H1 (cell line): ENCODE results near the gene PTPRJ. TPM values are rescaled to one million over a fixed set of nuclear protein-coding genes. Genes with fewer than 3 reads are reported as not detected.

Source experiments
- CTCF ChIA-PET: fragments of 300-600 bp; sonication (Branson Sonifier 250); formaldehyde crosslinking; loops from one replicate; lab custom pipeline; 2021; ENCODE audit not compliant: partially characterized antibody; lab: Charles Lee
- POLR2A ChIA-PET: fragments of 300-600 bp; sonication (Branson Sonifier 250); formaldehyde crosslinking; loops from one replicate; lab custom pipeline; 2021; ENCODE audit warnings: inconsistent platforms; ENCODE audit not compliant: partially characterized antibody; lab: Charles Lee
- DNase-seq, 2 experiments: peaks; one replicate each; pipeline versions ENCODE4 v3.0.0 to v3.0.0-alpha.2; 2010 to 2022; ENCODE audit warnings: low spot score in 2 of 2, low read depth in 1 of 2, mixed read lengths in 1 of 2
- FAIRE-seq: peaks from 2 replicates; lab custom pipeline; 2011; peaks lifted over from hg19 to GRCh38; lab: Jason Lieb, UNC
- H2AFZ ChIP-seq: 2 replicates; pipeline ENCODE4 v1.8.1; 2012; ENCODE audit warnings: low read length, inconsistent platforms
- H2AK5ac ChIP-seq: 2 replicates; pipeline ENCODE4 v1.6.1; 2013; ENCODE audit warnings: low read depth, low read length
- H2BK120ac ChIP-seq: replicated peaks from 2 replicates; pipeline ENCODE3; 2013; ENCODE audit warnings: low read depth, low read length, inconsistent platforms
- H2BK12ac ChIP-seq: 2 replicates; pipeline ENCODE4 v1.6.1; 2013; ENCODE audit warnings: low read depth, low read length
- H2BK15ac ChIP-seq: 2 replicates; pipeline ENCODE4 v1.6.1; 2013; ENCODE audit warnings: low read length
- H2BK20ac ChIP-seq: 2 replicates; pipeline ENCODE4 v1.6.1; 2013; ENCODE audit warnings: low read length
- H2BK5ac ChIP-seq: 2 replicates; pipeline ENCODE4 v1.6.1; 2013; ENCODE audit warnings: low read depth, low read length
- H3K14ac ChIP-seq: 2 replicates; pipeline ENCODE4 v1.6.1; 2013; ENCODE audit warnings: inconsistent platforms; ENCODE audit not compliant: insufficient read length
- H3K18ac ChIP-seq: 2 replicates; pipeline ENCODE4 v1.6.1; 2013; ENCODE audit warnings: low read length; ENCODE audit errors: extremely low read depth
- H3K23ac ChIP-seq: 2 replicates; pipeline ENCODE4 v1.6.1; 2013; ENCODE audit warnings: inconsistent platforms; ENCODE audit not compliant: insufficient read length
- H3K23me2 ChIP-seq: 2 replicates; pipeline ENCODE4 v1.6.1; 2013; ENCODE audit warnings: low read depth, low read length
- H3K27ac ChIP-seq: 2 replicates; pipeline ENCODE4 v1.6.1; 2011; ENCODE audit warnings: low read depth, low read length, inconsistent platforms
- H3K27me3 ChIP-seq, 4 experiments: replicated peaks in 1 of 4; 1 replicate in 1 of 4; 2 replicates in 3 of 4; pipeline versions ENCODE4 v1.6.1 to v1.8.1; 2011 to 2013; ENCODE audit warnings: low read length in 3 of 4, mild to moderate bottlenecking in 3 of 4, inconsistent platforms in 2 of 4, mixed read lengths in 2 of 4, moderate library complexity in 1 of 4; ENCODE audit not compliant: control insufficient read depth in 3 of 4, insufficient read depth in 3 of 4; ENCODE audit errors: extremely low read depth in 1 of 4
- H3K36me3 ChIP-seq, 4 experiments: 2 replicates each; pipeline versions ENCODE4 v1.6.1 to v1.8.1; 2011 to 2013; ENCODE audit warnings: mild to moderate bottlenecking in 4 of 4, low read length in 3 of 4, moderate library complexity in 2 of 4, control low read depth in 1 of 4, inconsistent platforms in 1 of 4; ENCODE audit not compliant: insufficient read depth in 4 of 4, control insufficient read depth in 2 of 4
- H3K4ac ChIP-seq: replicated peaks from 2 replicates; pipeline ENCODE3; 2013; ENCODE audit warnings: low read length, low read depth, mixed read lengths, inconsistent platforms; ENCODE audit not compliant: insufficient read length
- H3K4me1 ChIP-seq, 4 experiments: replicated peaks in 1 of 4; 1 replicate in 1 of 4; 2 replicates in 3 of 4; pipeline versions ENCODE4 v1.6.1 to v1.8.1; 2011 to 2013; ENCODE audit warnings: low read length in 3 of 4, inconsistent platforms in 2 of 4, mixed read lengths in 1 of 4; ENCODE audit not compliant: insufficient read depth in 4 of 4, control insufficient read depth in 3 of 4
- H3K4me2 ChIP-seq, 2 experiments: 2 replicates each; pipeline versions ENCODE4 v1.6.1 to v1.8.1; 2011 to 2013; ENCODE audit warnings: low read depth in 2 of 2, low read length in 2 of 2, control low read depth in 1 of 2, inconsistent platforms in 1 of 2, mild to moderate bottlenecking in 1 of 2; ENCODE audit not compliant: insufficient read depth in 1 of 2
- H3K4me3 ChIP-seq, 4 experiments: fragments of 200-600, 300-600 bp in 1 of 4; sonication (generic), shearing (Covaris generic), sonication (Bioruptor Twin) in 1 of 4; 2 replicates each; pipeline versions ENCODE4 v1.5.1 to v1.8.1; 2011 to 2016; ENCODE audit warnings: low read length in 4 of 4, low read depth in 3 of 4, control low read depth in 2 of 4, inconsistent platforms in 2 of 4, mild to moderate bottlenecking in 2 of 4, mixed read lengths in 1 of 4, moderate library complexity in 1 of 4; ENCODE audit not compliant: insufficient read depth in 2 of 4; ENCODE audit errors: extremely low read depth in 1 of 4
- H3K56ac ChIP-seq: replicated peaks from 2 replicates; pipeline ENCODE3; 2013; ENCODE audit warnings: low read depth, mild to moderate bottlenecking, mixed read lengths, low read length, inconsistent platforms; ENCODE audit not compliant: insufficient read length
- H3K79me1 ChIP-seq: 2 replicates; pipeline ENCODE4 v1.6.1; 2013; ENCODE audit warnings: low read depth, low read length, control low read depth
- H3K79me2 ChIP-seq, 2 experiments: 2 replicates each; pipeline versions ENCODE4 v1.6.1 to v1.8.1; 2012 to 2013; ENCODE audit warnings: low read length in 2 of 2, mild to moderate bottlenecking in 2 of 2, inconsistent platforms in 1 of 2; ENCODE audit not compliant: insufficient read depth in 2 of 2, control insufficient read depth in 1 of 2
- H3K9ac ChIP-seq, 4 experiments: replicated peaks in 1 of 4; 1 replicate in 1 of 4; 2 replicates in 3 of 4; pipeline versions ENCODE4 v1.6.1 to v1.8.1; 2011 to 2013; ENCODE audit warnings: low read depth in 3 of 4, low read length in 3 of 4, control low read depth in 2 of 4, mild to moderate bottlenecking in 2 of 4, moderate library complexity in 2 of 4, inconsistent platforms in 1 of 4; ENCODE audit errors: extremely low read depth in 1 of 4
- H3K9me3 ChIP-seq, 2 experiments: 2 replicates each; pipeline versions ENCODE4 v1.6.1 to v1.8.1; 2012 to 2013; ENCODE audit warnings: mild to moderate bottlenecking in 2 of 2, moderate library complexity in 2 of 2, control low read depth in 1 of 2, inconsistent platforms in 1 of 2, low read depth in 1 of 2, low read length in 1 of 2, mixed read lengths in 1 of 2; ENCODE audit not compliant: insufficient read depth in 2 of 2
- H4K20me1 ChIP-seq, 2 experiments: replicated peaks in 1 of 2; 2 replicates each; pipeline versions ENCODE3 to v1.8.1; 2011 to 2013; ENCODE audit warnings: inconsistent platforms in 2 of 2, low read length in 2 of 2, mild to moderate bottlenecking in 1 of 2; ENCODE audit not compliant: insufficient read depth in 2 of 2, control insufficient read depth in 1 of 2
- H4K5ac ChIP-seq: 2 replicates; pipeline ENCODE4 v1.6.1; 2013; ENCODE audit warnings: low read length, low read depth, mixed read lengths, inconsistent platforms; ENCODE audit not compliant: insufficient read length
- H4K8ac ChIP-seq: 2 replicates; pipeline ENCODE4 v1.8.0; 2013; ENCODE audit warnings: mild to moderate bottlenecking, moderate library complexity, low read length, inconsistent platforms; ENCODE audit not compliant: insufficient read depth; ENCODE audit errors: extremely low read depth
- H4K91ac ChIP-seq: replicated peaks from 2 replicates; pipeline ENCODE3; 2013; ENCODE audit warnings: low read length, mixed read lengths, inconsistent platforms; ENCODE audit not compliant: insufficient read length
- CBX5 ChIP-seq: fragments of 300-800, 300-1000 bp; sonication (generic); IDR thresholded peaks from 2 replicates; pipeline ENCODE4 v1.7.1; 2016; ENCODE audit warnings: antibody characterized with exemption, low read length, low read depth
- CHD1 ChIP-seq: IDR thresholded peaks from 2 replicates; pipeline ENCODE4 v1.6.1; 2012; ENCODE audit warnings: low read depth, low read length, improper control_type of control experiment
- CTBP2 ChIP-seq: IDR thresholded peaks from 2 replicates; pipeline ENCODE4 v1.7.0; 2011; ENCODE audit warnings: borderline replicate concordance, mild to moderate bottlenecking, moderate library complexity, mixed read lengths, low read length; ENCODE audit not compliant: insufficient read depth, insufficient read length
- EZH2 ChIP-seq: fragments of 200-600 bp; sonication (generic); IDR thresholded peaks from 2 replicates; pipeline ENCODE4 v1.7.1; 2012; ENCODE audit warnings: low read depth, mild to moderate bottlenecking, moderate library complexity, low read length, inconsistent platforms; ENCODE audit not compliant: severe bottlenecking
- HDAC6 ChIP-seq: IDR thresholded peaks from one replicate; pipeline ENCODE4 v1.7.1; 2012; ENCODE audit warnings: low read depth, mild to moderate bottlenecking, inconsistent platforms, low read length, moderate library complexity
- JUND ChIP-seq: IDR thresholded peaks from 2 replicates; pipeline ENCODE4 v1.6.1; 2011; ENCODE audit warnings: mild to moderate bottlenecking, improper control_type of control experiment, low read length
- KDM1A ChIP-seq: fragments of 200-600, 300-600 bp; sonication (generic); IDR thresholded peaks from 2 replicates; pipeline ENCODE4 v1.7.1; 2016; ENCODE audit warnings: mild to moderate bottlenecking, low read length, borderline replicate concordance
- MAX ChIP-seq: IDR thresholded peaks from 2 replicates; pipeline ENCODE4 v1.6.1; 2012; ENCODE audit warnings: inconsistent platforms
- POLR2AphosphoS5 ChIP-seq: IDR thresholded peaks from 2 replicates; pipeline ENCODE4 v1.6.1; 2011; ENCODE audit warnings: low read depth, low read length
- RAD21 ChIP-seq, 2 experiments: IDR thresholded peaks in 1 of 2; conservative IDR thresholded peaks in 1 of 2; 2 replicates each; pipeline ENCODE4 v1.6.1; 2011; ENCODE audit warnings: low read depth in 2 of 2, low read length in 2 of 2, improper control_type of control experiment in 1 of 2, inconsistent platforms in 1 of 2, mild to moderate bottlenecking in 1 of 2, moderate library complexity in 1 of 2
- RBBP5 ChIP-seq: IDR thresholded peaks from 2 replicates; pipeline ENCODE4 v1.7.1; 2012; ENCODE audit warnings: low read depth, mild to moderate bottlenecking, inconsistent platforms, low read length, moderate library complexity, borderline replicate concordance
- WGBS, 2 experiments: shearing (Covaris generic) in 1 of 2; methylation state at CpG; one replicate each; pipeline versions ENCODE4 v1.1.6 to v1.1.7; 2013 to 2015; ENCODE audit warnings: low lambda C conversion rate in 2 of 2, mixed read lengths in 2 of 2, inconsistent platforms in 1 of 2, low coverage in 1 of 2, missing lambda C conversion rate in 1 of 2; ENCODE audit not compliant: insufficient replicate concordance in 2 of 2, insufficient coverage in 1 of 2, insufficient read length in 1 of 2; ENCODE audit errors: extremely low coverage in 1 of 2, missing lambda C conversion rate in 1 of 2; 5-methylcytosine and 5-hydroxymethylcytosine counted together
- polyA plus RNA-seq, 7 experiments: library from polyadenylated mRNA; depleted of rRNA in 3 of 7; stranded (reverse) in 5 of 7; unstranded in 2 of 7; fragments of >200 nt in 5 of 7; fragments of 200-250 nt in 2 of 7; gene quantifications; 1 replicate in 5 of 7; 2 replicates in 1 of 7; 4 replicates in 1 of 7; pipeline versions ENCODE4 v1.2.1 to v1.2.3, GENCODE V29; 2011 to 2013; ENCODE audit warnings: missing spikeins in 2 of 7, mixed read lengths in 2 of 7
- total RNA-seq: library from RNA; stranded (reverse); fragmentation: NEBNext Ultra II Directional; extraction: Animal tissue kit (Norgen Biotek cat#: 25700); gene quantifications from 2 replicates; pipeline ENCODE4 v1.2.1, GENCODE V29; 2021

Gene PTPRJ
- total and polyA plus RNA-seq, 2 of the 8 experiments (the other 6 are each of a cell fraction or from before 2014, with no cell fraction given): 4.4 to 22.6 TPM

- Histone ChIP-seq H2BK20ac (no peak overlapping the region), H2AK5ac (no peak overlapping the region), H3K23ac (no peak overlapping the region), H3K4me2 (no peak overlapping the region), H2BK12ac (no peak overlapping the region), H3K79me2 (no peaks in the 10 kb centered on the region), H3K14ac (no peak overlapping the region), H3K56ac (no peak overlapping the region), H4K8ac (no peak overlapping the region), H3K79me1 (no peaks in the 10 kb centered on the region), H2BK15ac (no peak overlapping the region), H3K36me3 (no peaks in the 10 kb centered on the region), H4K20me1 (no peaks in the 10 kb centered on the region), H4K5ac (no peak overlapping the region), H3K27ac (no peak overlapping the region), H3K4me1 (no peaks in the 10 kb centered on the region), H3K9me3 (no peaks in the 10 kb centered on the region), H3K23me2 (no peaks in the 10 kb centered on the region), H3K4ac (no peak overlapping the region), H2BK5ac (no peak overlapping the region), H3K4me3 (no peak overlapping the region), H3K27me3 (no peaks in the 10 kb centered on the region), H2AFZ (no peak overlapping the region), H2BK120ac (no peak overlapping the region), H4K91ac (no peak overlapping the region), H3K9ac (no peak overlapping the region), H3K18ac (no peak overlapping the region)
- CTCF ChIA-PET: interaction anchor here (0.5 to 0.8 kb wide), 2 partner anchors 195 to 290 kb away, joined by 3 read pairs; no protein-coding TSS in a partner anchor
- FAIRE-seq (no peak), DNase-seq (no peak)
- POLR2A ChIA-PET: no interaction called here
- WGBS, 2 experiments: 88% methylated on average over 6 of the region's 6 CpGs; no CpG with 5 or more reads in 1 of the 2 experiments
- no peak for TF ChIP-seq KDM1A
- no peak for TF ChIP-seq CTBP2
- TF ChIP-seq JUND: no peak
- TF ChIP-seq MAX: no peak
- TF ChIP-seq EZH2: no peak
- no peak for TF ChIP-seq CHD1
- TF ChIP-seq HDAC6: no peak
- TF ChIP-seq POLR2AphosphoS5: no peak
- no peak for TF ChIP-seq CBX5
- TF ChIP-seq RBBP5: no peak
- TF ChIP-seq RAD21 (IDR thresholded peaks at IDR 0.05 in 1 of 2, conservative IDR thresholded peaks at IDR 0.05 in 1 of 2; ENCODE audit: low read depth in 2 of 2, low read length in 2 of 2): no peak
These were observed 188.9 kb downstream of the PTPRJ start for GRCh38 chr11:48169259-48169658.
